Activated CD4-positive, alpha-beta T cell treated with anti-CD3 and anti-CD28 coated beads for 24 hours (primary cell): ENCODE measurements around the gene EPS8.
"Not testable (repeated sequence)": the region's sequence is repeated elsewhere in the genome, so short reads cannot be mapped to it uniquely, and the experiment has no call there.

Experiments
- DNase-seq, 2 donors: peaks; one replicate each; pipeline ENCODE4 v3.0.0-alpha.2; 2020; ENCODE audit warnings: low read depth in 2 of 2

EPS8 gene

GRCh38 chr12:15757553-15758255, 31.5 kb downstream of the EPS8 start:
- no peak for DNase-seq

- DNase-seq, result no peak
These were observed 32.4 kb downstream of the EPS8 start for GRCh38 chr12:15756822-15757221.

GRCh38 chr12:15754233-15754632, 35.0 kb downstream of the EPS8 start:
- no peak for DNase-seq

GRCh38 chr12:15752785-15753184, 36.4 kb downstream of the EPS8 start:
- DNase-seq, result no peak

- no peak for DNase-seq
These were observed 37.4 kb downstream of the EPS8 start for GRCh38 chr12:15751741-15752140.

GRCh38 chr12:15749937-15750336, 39.3 kb downstream of the EPS8 start:
- DNase-seq, result no peak

- DNase-seq, result not testable (repeated sequence)
These were observed 47.3 kb downstream of the EPS8 start for GRCh38 chr12:15741870-15742269.

GRCh38 chr12:15741082-15741481, 48.1 kb downstream of the EPS8 start:
- no peak for DNase-seq

GRCh38 chr12:15740389-15740788, 48.8 kb downstream of the EPS8 start:
- DNase-seq, result not testable (repeated sequence)

GRCh38 chr12:15738438-15739015, 50.7 kb downstream of the EPS8 start:
- no peak for DNase-seq

- no peak for DNase-seq
These were observed 53.2 kb downstream of the EPS8 start for GRCh38 chr12:15735837-15736615.

- no peak for DNase-seq
These were observed 56.1 kb downstream of the EPS8 start for GRCh38 chr12:15733136-15733535.

GRCh38 chr12:15732341-15733061, 56.7 kb downstream of the EPS8 start:
- DNase-seq, result no peak

- no peak for DNase-seq
These were observed 57.2 kb downstream of the EPS8 start for GRCh38 chr12:15731940-15732339.

- DNase-seq, result no peak
These were observed 60.1 kb downstream of the EPS8 start for GRCh38 chr12:15729097-15729496.

- DNase-seq, result no peak
These were observed 61.0 kb downstream of the EPS8 start for GRCh38 chr12:15728118-15728598.

- DNase-seq, result no peak
These were observed 62.4 kb downstream of the EPS8 start for GRCh38 chr12:15726878-15727150.

- no peak for DNase-seq
These were observed 62.9 kb downstream of the EPS8 start for GRCh38 chr12:15726027-15726877.

- DNase-seq, result no peak
These were observed 66.2 kb downstream of the EPS8 start for GRCh38 chr12:15722951-15723350.

GRCh38 chr12:15721316-15722115, 67.7 kb downstream of the EPS8 start:
- no peak for DNase-seq

GRCh38 chr12:15720295-15720694, 68.9 kb downstream of the EPS8 start:
- DNase-seq, result no peak
